Measurements from ENCODE around the gene ACAN.

DNA sequence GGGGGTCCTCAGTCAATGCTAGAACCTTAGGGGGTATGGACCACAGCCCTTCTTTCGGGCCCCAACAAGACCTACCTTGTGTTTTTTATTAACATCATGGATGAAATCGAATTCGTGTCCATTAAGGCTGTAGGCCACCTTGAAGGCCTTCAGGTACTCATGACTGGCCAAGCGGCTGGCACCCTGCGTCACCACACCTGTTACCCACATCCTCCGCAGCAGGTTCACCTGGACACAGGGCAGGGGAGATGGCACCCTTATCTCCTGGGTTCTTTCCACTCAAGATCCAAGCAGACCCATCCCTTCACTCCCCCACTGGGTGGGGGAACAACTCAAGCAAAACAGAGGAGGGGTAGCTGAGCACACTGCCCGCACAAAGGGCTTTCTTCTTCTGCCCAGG, 103.3 kb downstream of the ACAN start:
- TF ChIP-seq CTCF (IDR thresholded peaks at IDR 0.05) (no peak), POLR2A (IDR thresholded peaks at IDR 0.05) (no peak)

All from uterus (tissue), 2 donors.